GM12865 (cell line): Measurements from ENCODE around the gene BANP.
"Not testable (repeated sequence)": the region's sequence is repeated elsewhere in the genome, so short reads cannot be mapped to it uniquely, and the experiment has no call there.

Experiments used
- DNase-seq: peaks from one replicate; pipeline ENCODE4 v3.0.0; 2010; ENCODE audit warnings: low read depth
- H3K4me3 ChIP-seq: 2 replicates; pipeline ENCODE4 v1.5.1; 2011; ENCODE audit warnings: mild to moderate bottlenecking, low read depth, low read length, control low read depth
- CTCF ChIP-seq: IDR thresholded peaks from 2 replicates; pipeline ENCODE4 v1.5.1; 2011; ENCODE audit warnings: low read length, control low read depth, low read depth, inconsistent platforms; ENCODE audit not compliant: insufficient read depth; ENCODE audit errors: missing control alignments

Gene BANP

GRCh38 chr16:88013091-88013609, 61.9 kb downstream of the BANP start:
- TF ChIP-seq CTCF = no peak
- no peak overlapping the region for H3K4me3 ChIP-seq
- no peak for DNase-seq

GRCh38 chr16:88013766-88014251, 62.6 kb downstream of the BANP start:
- TF ChIP-seq CTCF = no peak
- DNase-seq = no peak
- no peak overlapping the region for H3K4me3 ChIP-seq

GRCh38 chr16:88014252-88014781, 63.1 kb downstream of the BANP start:
- no peak for DNase-seq
- TF ChIP-seq CTCF = no peak
- H3K4me3 ChIP-seq = no peak overlapping the region

- no peak overlapping the region for H3K4me3 ChIP-seq
- DNase-seq = no peak
- no peak for TF ChIP-seq CTCF
Observed at GRCh38 chr16:88014954-88015805, 63.9 kb downstream of the BANP start.

GRCh38 chr16:88015806-88016140, 64.5 kb downstream of the BANP start:
- no peak for DNase-seq
- TF ChIP-seq CTCF = no peak
- no peak overlapping the region for H3K4me3 ChIP-seq

- H3K4me3 ChIP-seq, DNase-seq: not testable (repeated sequence)
Observed at GRCh38 chr16:88016386-88016785, 65.2 kb downstream of the BANP start.

- no peak overlapping the region for H3K4me3 ChIP-seq
- DNase-seq = no peak
- no peak for TF ChIP-seq CTCF
Observed at GRCh38 chr16:88016964-88017363, 65.7 kb downstream of the BANP start.
